Measurements from ENCODE around the gene DXO. TPM values are rescaled to one million over a fixed set of nuclear protein-coding genes. Genes with fewer than 3 reads are reported as not detected.

Gene DXO
- total and polyA plus RNA-seq, 2 of the 13 experiments (the other 11 are each of a cell fraction or from before 2014, with no cell fraction given) = 18.6 to 26.2 TPM

DNA sequence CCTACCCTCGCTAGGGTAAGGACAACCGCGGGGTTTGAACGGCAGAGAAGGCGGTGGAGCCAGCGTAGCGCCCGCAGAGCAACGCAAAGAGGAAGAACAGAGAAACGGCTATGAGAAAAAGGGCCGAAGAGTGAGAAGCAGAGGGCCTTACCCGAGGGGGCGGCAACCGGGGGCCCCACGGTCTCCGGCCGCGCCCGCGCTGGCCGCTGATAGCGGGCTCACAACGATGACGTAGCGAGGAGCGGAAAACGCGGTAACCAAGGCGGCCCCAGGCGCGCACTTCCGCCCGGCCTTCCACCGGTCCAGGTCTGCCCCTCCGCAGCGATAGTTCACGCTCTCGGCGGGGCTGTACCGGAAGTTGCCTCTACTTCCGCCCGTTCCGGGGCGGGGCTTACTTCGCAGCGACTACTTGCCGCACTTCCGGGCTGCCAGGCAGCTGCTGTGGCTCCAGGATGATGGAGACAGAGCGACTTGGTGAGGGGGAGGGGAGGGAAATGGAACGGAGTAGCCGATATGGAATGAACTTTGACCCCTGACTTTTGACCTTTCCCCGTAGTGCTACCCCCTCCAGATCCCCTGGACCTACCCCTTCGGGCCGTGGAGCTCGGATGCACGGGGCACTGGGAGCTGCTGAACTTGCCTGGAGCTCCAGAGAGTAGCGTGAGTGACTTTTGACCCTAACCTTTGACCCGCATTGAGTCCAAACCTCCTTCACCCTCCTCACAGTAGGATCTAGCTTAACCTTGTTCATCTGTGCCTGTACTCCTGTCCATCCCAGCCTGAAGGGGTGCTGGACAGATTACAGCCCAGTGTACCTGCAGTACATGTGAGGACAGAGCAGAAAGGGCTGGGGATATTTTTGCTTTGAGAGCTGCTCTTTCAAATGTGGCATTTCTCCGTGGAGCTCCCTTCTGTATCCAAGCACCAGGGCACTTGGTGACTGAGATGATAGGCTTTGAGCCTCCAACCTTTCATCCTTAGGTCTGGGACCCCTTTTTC lies 12.9 kb downstream of the DXO start, which contains the start of the genes NELFE and SKIC2 (continued):
- TF ChIP-seq, protein P1, sequence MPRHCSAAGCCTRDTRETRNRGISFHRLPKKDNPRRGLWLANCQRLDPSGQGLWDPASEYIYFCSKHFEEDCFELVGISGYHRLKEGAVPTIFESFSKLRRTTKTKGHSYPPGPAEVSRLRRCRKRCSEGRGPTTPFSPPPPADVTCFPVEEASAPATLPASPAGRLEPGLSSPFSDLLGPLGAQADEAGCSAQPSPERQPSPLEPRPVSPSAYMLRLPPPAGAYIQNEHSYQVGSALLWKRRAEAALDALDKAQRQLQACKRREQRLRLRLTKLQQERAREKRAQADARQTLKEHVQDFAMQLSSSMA (CRISPR knock-in tag; IDR thresholded peaks at IDR 0.05) = peak; percentile 98
- TF ChIP-seq NFKB2 (CRISPR knock-in tag; IDR thresholded peaks at IDR 0.05; ENCODE audit: borderline replicate concordance) (peak; percentile 92; the same call in 1 of the 2 replicates), BRD4 (CRISPR knock-in tag; IDR thresholded peaks at IDR 0.05) (peak; percentile 52; the same call in 1 of the 2 replicates), ZNF263 (CRISPR knock-in tag; IDR thresholded peaks at IDR 0.05) (peak; percentile 27; the same call in 1 of the 2 replicates), ZNF776 (CRISPR knock-in tag; IDR thresholded peaks at IDR 0.05) (no peak), KMT2A (CRISPR knock-in tag; IDR thresholded peaks at IDR 0.05) (peak; percentile 89), SKI (IDR thresholded peaks at IDR 0.05; ENCODE audit: partially characterized antibody) (peak; percentile 25), DNMT1 (CRISPR knock-in tag; IDR thresholded peaks at IDR 0.05) (0 out of 2 replicates have a peak, but pooled peaks have one; percentile 59), ZNF746 (CRISPR knock-in tag; IDR thresholded peaks at IDR 0.05) (peak; percentile 67; the same call in 1 of the 2 replicates), AFF4 (CRISPR knock-in tag; IDR thresholded peaks at IDR 0.05) (no peak), GZF1 (CRISPR knock-in tag; IDR thresholded peaks at IDR 0.05) (no peak; the same call in 1 of the 2 replicates), REXO4 (CRISPR knock-in tag; IDR thresholded peaks at IDR 0.05; ENCODE audit: borderline replicate concordance) (no peak), ZNF777 (CRISPR knock-in tag; IDR thresholded peaks at IDR 0.05) (peak; percentile 90)
- TF ChIP-seq, protein P2, sequence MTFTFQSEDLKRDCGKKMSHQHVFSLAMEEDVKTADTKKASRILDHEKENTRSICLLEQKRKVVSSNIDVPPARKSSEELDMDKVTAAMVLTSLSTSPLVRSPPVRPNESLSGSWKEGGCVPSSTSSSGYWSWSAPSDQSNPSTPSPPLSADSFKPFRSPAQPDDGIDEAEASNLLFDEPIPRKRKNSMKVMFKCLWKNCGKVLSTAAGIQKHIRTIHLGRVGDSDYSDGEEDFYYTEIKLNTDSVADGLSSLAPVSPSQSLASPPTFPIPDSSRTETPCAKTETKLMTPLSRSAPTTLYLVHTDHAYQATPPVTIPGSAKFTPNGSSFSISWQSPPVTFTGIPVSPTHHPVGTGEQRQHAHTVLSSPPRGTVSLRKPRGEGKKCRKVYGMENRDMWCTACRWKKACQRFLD (CRISPR knock-in tag; IDR thresholded peaks at IDR 0.05; ENCODE audit: borderline replicate concordance) = peak; percentile 90; the same call in 1 of the 2 replicates
- TF ChIP-seq, protein P3, sequence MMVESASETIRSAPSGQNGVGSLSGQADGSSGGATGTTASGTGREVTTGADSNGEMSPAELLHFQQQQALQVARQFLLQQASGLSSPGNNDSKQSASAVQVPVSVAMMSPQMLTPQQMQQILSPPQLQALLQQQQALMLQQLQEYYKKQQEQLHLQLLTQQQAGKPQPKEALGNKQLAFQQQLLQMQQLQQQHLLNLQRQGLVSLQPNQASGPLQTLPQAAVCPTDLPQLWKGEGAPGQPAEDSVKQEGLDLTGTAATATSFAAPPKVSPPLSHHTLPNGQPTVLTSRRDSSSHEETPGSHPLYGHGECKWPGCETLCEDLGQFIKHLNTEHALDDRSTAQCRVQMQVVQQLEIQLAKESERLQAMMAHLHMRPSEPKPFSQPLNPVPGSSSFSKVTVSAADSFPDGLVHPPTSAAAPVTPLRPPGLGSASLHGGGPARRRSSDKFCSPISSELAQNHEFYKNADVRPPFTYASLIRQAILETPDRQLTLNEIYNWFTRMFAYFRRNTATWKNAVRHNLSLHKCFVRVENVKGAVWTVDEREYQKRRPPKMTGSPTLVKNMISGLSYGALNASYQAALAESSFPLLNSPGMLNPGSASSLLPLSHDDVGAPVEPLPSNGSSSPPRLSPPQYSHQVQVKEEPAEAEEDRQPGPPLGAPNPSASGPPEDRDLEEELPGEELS (CRISPR knock-in tag; IDR thresholded peaks at IDR 0.05) = peak; percentile 75
- TF ChIP-seq, protein P4, sequence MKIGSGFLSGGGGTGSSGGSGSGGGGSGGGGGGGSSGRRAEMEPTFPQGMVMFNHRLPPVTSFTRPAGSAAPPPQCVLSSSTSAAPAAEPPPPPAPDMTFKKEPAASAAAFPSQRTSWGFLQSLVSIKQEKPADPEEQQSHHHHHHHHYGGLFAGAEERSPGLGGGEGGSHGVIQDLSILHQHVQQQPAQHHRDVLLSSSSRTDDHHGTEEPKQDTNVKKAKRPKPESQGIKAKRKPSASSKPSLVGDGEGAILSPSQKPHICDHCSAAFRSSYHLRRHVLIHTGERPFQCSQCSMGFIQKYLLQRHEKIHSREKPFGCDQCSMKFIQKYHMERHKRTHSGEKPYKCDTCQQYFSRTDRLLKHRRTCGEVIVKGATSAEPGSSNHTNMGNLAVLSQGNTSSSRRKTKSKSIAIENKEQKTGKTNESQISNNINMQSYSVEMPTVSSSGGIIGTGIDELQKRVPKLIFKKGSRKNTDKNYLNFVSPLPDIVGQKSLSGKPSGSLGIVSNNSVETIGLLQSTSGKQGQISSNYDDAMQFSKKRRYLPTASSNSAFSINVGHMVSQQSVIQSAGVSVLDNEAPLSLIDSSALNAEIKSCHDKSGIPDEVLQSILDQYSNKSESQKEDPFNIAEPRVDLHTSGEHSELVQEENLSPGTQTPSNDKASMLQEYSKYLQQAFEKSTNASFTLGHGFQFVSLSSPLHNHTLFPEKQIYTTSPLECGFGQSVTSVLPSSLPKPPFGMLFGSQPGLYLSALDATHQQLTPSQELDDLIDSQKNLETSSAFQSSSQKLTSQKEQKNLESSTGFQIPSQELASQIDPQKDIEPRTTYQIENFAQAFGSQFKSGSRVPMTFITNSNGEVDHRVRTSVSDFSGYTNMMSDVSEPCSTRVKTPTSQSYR (CRISPR knock-in tag; IDR thresholded peaks at IDR 0.05; ENCODE audit: borderline replicate concordance) = peak; percentile 97

All from HepG2 (cell line).